HFF-Myc (cell line): Measurements from ENCODE around the gene METTL9.
A peak's percentile ranks its signal among the peaks of the same experiment; 100 is the strongest.

Source experiments
- DNase-seq: peaks from one replicate; pipeline ENCODE4 v3.0.0-alpha.2; 2011; ENCODE audit warnings: low read depth; ENCODE audit errors: extremely low read depth
- H3K4me3 ChIP-seq: replicated peaks from 2 replicates; pipeline ENCODE4 v1.5.1; 2011; ENCODE audit warnings: low read depth, mild to moderate bottlenecking, control low read depth, low read length
- TF ChIP-seq, protein P1 (sequence below): IDR thresholded peaks from 2 replicates; pipeline ENCODE4 v1.5.1; 2012; ENCODE audit warnings: mild to moderate bottlenecking, low read depth, low read length, control low read depth; ENCODE audit errors: missing control alignments

METTL9 gene

DNA sequence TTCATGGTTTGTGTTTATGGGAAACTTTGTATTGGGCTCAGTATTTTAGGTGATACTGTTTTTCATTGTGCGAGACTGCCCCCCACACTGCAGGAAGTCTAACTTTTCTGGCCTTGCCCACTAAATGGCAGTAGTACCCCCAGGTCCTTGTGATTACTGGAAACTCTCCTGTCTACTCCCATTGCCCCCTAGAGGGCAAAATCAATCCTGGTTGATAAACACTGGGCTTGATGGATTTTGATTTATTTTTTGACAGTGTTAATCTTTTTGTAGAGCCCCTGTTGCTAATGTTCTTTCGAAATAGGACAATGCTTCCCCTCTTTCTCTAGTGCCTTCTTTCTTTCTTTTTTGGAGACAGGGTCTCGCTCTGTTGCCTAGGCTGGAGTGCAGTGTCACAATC lies 15.5 kb downstream of the METTL9 start:
- DNase-seq: no peak
- TF ChIP-seq, protein P1, sequence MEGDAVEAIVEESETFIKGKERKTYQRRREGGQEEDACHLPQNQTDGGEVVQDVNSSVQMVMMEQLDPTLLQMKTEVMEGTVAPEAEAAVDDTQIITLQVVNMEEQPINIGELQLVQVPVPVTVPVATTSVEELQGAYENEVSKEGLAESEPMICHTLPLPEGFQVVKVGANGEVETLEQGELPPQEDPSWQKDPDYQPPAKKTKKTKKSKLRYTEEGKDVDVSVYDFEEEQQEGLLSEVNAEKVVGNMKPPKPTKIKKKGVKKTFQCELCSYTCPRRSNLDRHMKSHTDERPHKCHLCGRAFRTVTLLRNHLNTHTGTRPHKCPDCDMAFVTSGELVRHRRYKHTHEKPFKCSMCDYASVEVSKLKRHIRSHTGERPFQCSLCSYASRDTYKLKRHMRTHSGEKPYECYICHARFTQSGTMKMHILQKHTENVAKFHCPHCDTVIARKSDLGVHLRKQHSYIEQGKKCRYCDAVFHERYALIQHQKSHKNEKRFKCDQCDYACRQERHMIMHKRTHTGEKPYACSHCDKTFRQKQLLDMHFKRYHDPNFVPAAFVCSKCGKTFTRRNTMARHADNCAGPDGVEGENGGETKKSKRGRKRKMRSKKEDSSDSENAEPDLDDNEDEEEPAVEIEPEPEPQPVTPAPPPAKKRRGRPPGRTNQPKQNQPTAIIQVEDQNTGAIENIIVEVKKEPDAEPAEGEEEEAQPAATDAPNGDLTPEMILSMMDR: peak; percentile 12
- no peak overlapping the region for H3K4me3 ChIP-seq

DNA sequence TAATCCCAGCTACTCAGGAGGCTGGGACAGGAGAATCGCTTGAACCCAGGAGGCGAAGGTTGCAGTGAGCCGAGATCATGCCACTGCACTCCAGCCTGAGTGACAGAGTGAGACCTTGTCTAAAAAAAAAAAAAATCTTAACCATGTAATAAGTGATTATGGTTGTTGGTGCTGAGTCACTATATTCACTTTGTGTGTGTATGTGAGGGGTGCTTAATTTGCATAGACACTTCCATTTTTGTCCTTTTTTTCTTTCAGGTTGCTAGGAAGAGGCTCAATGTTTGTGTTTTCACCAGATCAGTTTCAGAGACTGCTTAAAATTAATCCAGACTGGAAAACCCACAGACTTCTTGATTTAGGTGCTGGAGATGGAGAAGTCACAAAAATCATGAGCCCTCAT lies 18.2 kb downstream of the METTL9 start:
- no peak overlapping the region for H3K4me3 ChIP-seq
- DNase-seq: no peak
- TF ChIP-seq, protein P1: no peak

DNA sequence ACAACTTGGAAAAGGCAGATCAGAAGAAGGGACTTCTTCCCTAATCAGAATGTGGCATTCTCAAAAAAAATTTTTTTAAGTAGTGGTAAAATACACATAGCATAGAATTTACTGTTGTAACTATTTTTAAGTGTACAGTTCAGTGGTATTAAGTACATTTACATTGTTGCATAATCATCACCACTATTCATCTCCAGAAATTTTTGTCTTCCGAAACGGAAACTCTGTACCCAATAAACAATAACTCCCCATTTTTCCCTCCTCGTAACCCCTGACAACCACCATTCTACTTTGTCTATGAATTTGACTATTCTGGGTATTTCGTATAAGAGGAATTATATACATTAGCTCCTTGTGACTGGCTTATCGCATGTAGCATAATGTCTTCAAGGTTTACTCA lies 18.9 kb downstream of the METTL9 start:
- H3K4me3 ChIP-seq: no peak overlapping the region
- TF ChIP-seq, protein P1: no peak
- no peak for DNase-seq

DNA sequence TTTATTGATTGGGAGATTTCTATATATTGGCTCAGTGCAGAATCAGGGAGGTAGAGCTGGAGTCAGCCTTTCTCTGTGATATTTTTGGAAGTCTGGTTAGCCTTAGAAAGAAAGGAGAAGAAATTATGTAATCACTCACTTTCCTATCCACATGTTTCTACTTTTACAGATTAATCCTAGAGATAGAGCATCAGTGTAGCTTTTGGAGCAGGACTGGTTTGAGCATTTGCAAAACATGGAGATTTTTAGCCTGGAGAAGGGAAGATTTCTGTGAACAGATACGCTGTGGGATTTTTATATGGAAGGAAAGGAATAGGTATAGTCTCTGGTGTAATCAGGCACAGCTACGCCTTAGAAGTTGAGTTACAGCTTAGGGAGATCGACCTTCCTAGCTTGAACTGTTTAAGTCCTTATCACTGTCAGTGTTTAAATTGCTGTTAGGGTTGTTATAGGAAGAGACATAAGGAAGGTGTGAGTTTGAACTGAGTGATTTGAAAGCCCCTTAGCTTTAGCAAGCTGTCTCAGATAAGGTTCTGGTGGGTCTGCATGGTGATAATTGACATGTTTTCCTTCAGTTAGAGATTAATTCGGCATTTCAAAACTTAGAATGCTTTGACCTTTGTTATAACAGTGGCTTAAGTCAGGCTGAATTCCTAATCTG lies 20.5 kb downstream of the METTL9 start:
- no peak overlapping the region for H3K4me3 ChIP-seq
- no peak for DNase-seq
- TF ChIP-seq, protein P1: no peak

DNA sequence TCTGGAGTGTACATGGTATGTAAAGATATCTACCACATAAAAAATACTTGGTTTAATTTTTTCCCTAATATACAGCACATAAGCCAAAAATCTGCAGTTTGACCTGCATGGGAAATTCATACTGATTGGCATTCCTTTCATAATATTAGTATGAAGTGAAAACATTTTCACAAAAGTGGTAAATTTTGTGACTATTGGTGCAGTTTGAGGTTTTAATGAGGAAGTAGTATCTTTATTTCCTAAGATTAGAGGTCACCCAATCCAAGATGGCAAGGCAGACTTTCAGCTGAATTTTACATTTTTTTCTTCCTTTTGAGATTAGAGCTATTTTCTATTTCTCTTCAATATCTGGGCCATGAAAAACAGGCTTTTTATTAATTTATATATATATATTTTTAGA lies 21.2 kb downstream of the METTL9 start:
- no peak for DNase-seq
- H3K4me3 ChIP-seq: no peak overlapping the region
- TF ChIP-seq, protein P1: no peak

DNA sequence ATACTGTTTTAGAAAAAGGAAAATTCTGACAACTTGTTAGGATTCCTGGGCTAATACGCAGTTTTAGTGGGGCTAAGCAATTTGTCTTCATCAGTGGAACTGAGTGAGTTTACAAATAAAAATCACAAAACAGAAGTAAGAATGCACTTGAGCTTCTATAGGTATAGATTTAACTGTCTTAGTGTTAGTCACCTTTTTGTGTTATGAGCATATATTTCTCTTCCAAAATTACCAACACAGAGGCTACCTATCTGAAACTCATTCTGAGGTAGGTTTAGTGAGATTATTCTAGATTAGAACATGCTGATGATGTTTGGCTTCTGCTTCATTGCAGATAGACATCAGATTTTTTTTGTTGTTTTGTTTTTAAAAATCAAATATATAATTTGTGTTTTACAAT lies 23.2 kb downstream of the METTL9 start:
- DNase-seq: no peak
- no peak overlapping the region for H3K4me3 ChIP-seq
- TF ChIP-seq, protein P1: no peak

DNA sequence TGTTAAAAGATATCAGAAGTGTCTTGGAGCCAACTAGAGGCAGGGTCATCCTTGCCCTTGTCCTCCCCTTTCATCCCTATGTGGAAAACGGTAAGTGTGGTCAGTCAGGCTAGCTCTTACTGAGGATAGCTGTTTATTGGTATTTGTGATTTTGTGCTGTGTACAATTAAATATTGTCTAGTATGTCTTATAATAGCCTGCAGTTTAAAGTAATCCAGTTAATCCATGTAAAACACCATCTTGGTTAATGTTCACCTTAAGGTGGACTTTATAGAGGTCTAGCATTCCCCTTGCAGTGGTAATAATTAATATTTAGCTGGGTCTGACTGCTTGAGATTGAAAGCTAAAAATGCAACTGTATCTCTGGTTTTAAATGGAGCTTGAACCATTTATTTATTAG lies 25.6 kb downstream of the METTL9 start:
- no peak overlapping the region for H3K4me3 ChIP-seq
- TF ChIP-seq, protein P1: no peak
- DNase-seq: no peak
